Neural cell (in vitro differentiated cells): Measurements from ENCODE around the gene KLHL35. TPM values are rescaled to one million over a fixed set of nuclear protein-coding genes. Genes with fewer than 3 reads are reported as not detected.

ENCODE experiments used
- H2AFZ ChIP-seq: fragments of 200-600, 300-800 bp; sonication (generic), shearing (Covaris generic); 2 replicates; pipeline ENCODE4 v1.6.0; 2014; ENCODE audit warnings: low read depth, mild to moderate bottlenecking, antibody characterized with exemption, low read length, moderate library complexity
- H3F3A ChIP-seq: fragments of 200-600 bp; shearing (Covaris generic); 2 replicates; pipeline ENCODE4 v1.6.1; 2016; ENCODE audit warnings: mild to moderate bottlenecking, moderate library complexity, mixed read lengths, antibody characterized with exemption, low read length; ENCODE audit not compliant: insufficient read depth, poor library complexity, severe bottlenecking
- H3K27ac ChIP-seq: fragments of 200-600, 300-800 bp; sonication (generic), shearing (Covaris generic); 2 replicates; pipeline ENCODE4 v1.5.1; 2014; ENCODE audit warnings: mild to moderate bottlenecking, low read length, moderate library complexity
- H3K27me3 ChIP-seq: fragments of 300-800, 200-600 bp; sonication (generic), shearing (Covaris generic); 2 replicates; pipeline ENCODE4 v1.6.0; 2014; ENCODE audit warnings: mild to moderate bottlenecking, low read depth, low read length, moderate library complexity; ENCODE audit not compliant: insufficient read depth
- H3K36me3 ChIP-seq: fragments of 300-800, 200-600 bp; sonication (generic), shearing (Covaris generic); 2 replicates; pipeline ENCODE4 v1.5.1; 2014; ENCODE audit warnings: mild to moderate bottlenecking, antibody characterized with exemption, low read length, moderate library complexity; ENCODE audit not compliant: insufficient read depth
- H3K4me2 ChIP-seq: fragments of 300-800, 200-600 bp; sonication (generic), shearing (Covaris generic); 2 replicates; pipeline ENCODE4 v1.6.0; 2014; ENCODE audit warnings: mild to moderate bottlenecking, low read length
- H3K4me3 ChIP-seq: fragments of 300-800, 200-600 bp; sonication (generic), shearing (Covaris generic); 2 replicates; pipeline ENCODE4 v1.5.1; 2014; ENCODE audit warnings: mild to moderate bottlenecking, low read length, moderate library complexity
- H3K79me2 ChIP-seq: fragments of 200-600 bp; shearing (Covaris generic); replicated peaks from 2 replicates; pipeline ENCODE4 v1.6.0; 2014; ENCODE audit warnings: mild to moderate bottlenecking, low read length, moderate library complexity; ENCODE audit not compliant: insufficient read depth
- H3K9ac ChIP-seq: fragments of 300-800, 200-600 bp; sonication (generic), shearing (Covaris generic); 2 replicates; pipeline ENCODE4 v1.6.1; 2016; ENCODE audit warnings: mild to moderate bottlenecking, low read length, mixed read lengths
- H3K9me2 ChIP-seq: fragments of 200-600 bp; shearing (Covaris generic); 2 replicates; pipeline ENCODE4 v1.6.1; 2016; ENCODE audit warnings: mild to moderate bottlenecking, low read length, mixed read lengths; ENCODE audit not compliant: insufficient read depth
- H3K9me3 ChIP-seq: fragments of 200-600, 300-800 bp; sonication (generic), shearing (Covaris generic); 2 replicates; pipeline ENCODE4 v1.6.1; 2016; ENCODE audit warnings: mild to moderate bottlenecking, mixed run types, low read length, moderate library complexity, mixed read lengths
- H4K20me1 ChIP-seq: fragments of 200-600 bp; shearing (Covaris generic); 2 replicates; pipeline ENCODE4 v1.6.1; 2016; ENCODE audit warnings: mild to moderate bottlenecking, mixed run types; ENCODE audit not compliant: insufficient read depth
- CTCF ChIP-seq: fragments of 450-650 bp; IDR thresholded peaks from 2 replicates; pipeline ENCODE4 v1.5.1; 2014; ENCODE audit warnings: antibody characterized with exemption, mild to moderate bottlenecking, moderate library complexity; ENCODE audit not compliant: poor library complexity, severe bottlenecking
- EP300 ChIP-seq: fragments of 450-650 bp; conservative IDR thresholded peaks from 2 replicates; pipeline ENCODE4 v1.6.1; 2014; ENCODE audit warnings: antibody characterized with exemption, mild to moderate bottlenecking, moderate library complexity; ENCODE audit not compliant: poor library complexity, severe bottlenecking
- EZH2 ChIP-seq: fragments of 200-600, 300-800 bp; shearing (Covaris generic), sonication (generic); IDR thresholded peaks from 2 replicates; pipeline ENCODE4 v1.6.1; 2014; ENCODE audit warnings: antibody characterized with exemption, low read length, borderline replicate concordance, mild to moderate bottlenecking; ENCODE audit not compliant: insufficient read depth, poor library complexity, severe bottlenecking
- MXI1 ChIP-seq: fragments of 450-650 bp; conservative IDR thresholded peaks from 2 replicates; pipeline ENCODE4 v1.6.1; 2014; ENCODE audit warnings: antibody characterized with exemption, mild to moderate bottlenecking; ENCODE audit not compliant: poor library complexity, severe bottlenecking
- POLR2AphosphoS5 ChIP-seq: IDR thresholded peaks from 2 replicates; pipeline ENCODE4 v1.6.1; 2012
- RAD21 ChIP-seq: fragments of 450-650 bp; conservative IDR thresholded peaks from 2 replicates; pipeline ENCODE4 v1.6.1; 2014; ENCODE audit warnings: antibody characterized with exemption, mild to moderate bottlenecking, moderate library complexity
- REST ChIP-seq: IDR thresholded peaks from 2 replicates; pipeline ENCODE4 v1.6.1; 2012; ENCODE audit warnings: borderline replicate concordance
- SMC3 ChIP-seq: fragments of 450-650 bp; conservative IDR thresholded peaks from 2 replicates; pipeline ENCODE4 v1.6.1; 2014; ENCODE audit warnings: antibody characterized with exemption, mild to moderate bottlenecking, moderate library complexity; ENCODE audit not compliant: poor library complexity
- TAF1 ChIP-seq: IDR thresholded peaks from 2 replicates; pipeline ENCODE4 v1.6.1; 2012; ENCODE audit warnings: low read depth
- polyA plus RNA-seq: library from polyadenylated mRNA; depleted of rRNA; stranded (reverse); fragments of >200 nt; gene quantifications from 2 replicates; pipeline ENCODE4 v1.2.3, GENCODE V29; 2014

Gene KLHL35
- polyA plus RNA-seq, 1 donor from 2014 or later: 17.0 TPM

- no peak overlapping the region for H3K9ac ChIP-seq
- no peak overlapping the region for H3K4me3 ChIP-seq
- no peaks in the 10 kb centered on the region for H3K79me2 ChIP-seq
- H3K36me3 ChIP-seq: no peaks in the 10 kb centered on the region
- H2AFZ ChIP-seq: no peak overlapping the region
- H3K9me2 ChIP-seq: no peaks in the 10 kb centered on the region
- TF ChIP-seq TAF1: no peak
- TF ChIP-seq SMC3: no peak
- TF ChIP-seq RAD21: no peak
- TF ChIP-seq MXI1: no peak
- no peak for TF ChIP-seq EZH2
- TF ChIP-seq REST: no peak
- no peak for TF ChIP-seq CTCF
- no peak for TF ChIP-seq POLR2AphosphoS5
- TF ChIP-seq EP300: no peak
- no peaks in the 10 kb centered on the region for H3F3A ChIP-seq
- no peaks in the 10 kb centered on the region for H3K9me3 ChIP-seq
- no peak overlapping the region for H3K27ac ChIP-seq
- H4K20me1 ChIP-seq: no peaks in the 10 kb centered on the region
- H3K4me2 ChIP-seq: no peak overlapping the region
- no peaks in the 10 kb centered on the region for H3K27me3 ChIP-seq
Observed at GRCh38 chr11:75389925-75390324, 43.1 kb downstream of the KLHL35 start.

GRCh38 chr11:75389276-75389605, 43.8 kb downstream of the KLHL35 start:
- H4K20me1 ChIP-seq: no peaks in the 10 kb centered on the region
- H3K9ac ChIP-seq: no peak overlapping the region
- TF ChIP-seq SMC3: no peak
- no peak for TF ChIP-seq CTCF
- no peak for TF ChIP-seq EP300
- TF ChIP-seq EZH2: no peak
- no peak for TF ChIP-seq REST
- TF ChIP-seq RAD21: no peak
- no peaks in the 10 kb centered on the region for H3F3A ChIP-seq
- H3K27ac ChIP-seq: no peak overlapping the region
- H3K9me2 ChIP-seq: no peaks in the 10 kb centered on the region
- H2AFZ ChIP-seq: no peak overlapping the region
- no peaks in the 10 kb centered on the region for H3K9me3 ChIP-seq
- no peak overlapping the region for H3K4me3 ChIP-seq
- H3K79me2 ChIP-seq: no peaks in the 10 kb centered on the region
- H3K27me3 ChIP-seq: no peaks in the 10 kb centered on the region
- no peaks in the 10 kb centered on the region for H3K36me3 ChIP-seq
- H3K4me2 ChIP-seq: no peak overlapping the region
